GM12878 (cell line): ENCODE data around the gene CISD2. TPM values are rescaled to one million over a fixed set of nuclear protein-coding genes. Genes with fewer than 3 reads are reported as not detected.

Experiments
- ASH2L ChIP-seq: fragments of 300-600, 200-600 bp; sonication (generic); IDR thresholded peaks from 2 replicates; pipeline ENCODE4 v1.6.1; 2017; ENCODE audit warnings: low read depth, mild to moderate bottlenecking, borderline replicate concordance
- ATF3 ChIP-seq: IDR thresholded peaks from 2 replicates; pipeline ENCODE4 v1.6.1; 2011; ENCODE audit warnings: low read depth, mild to moderate bottlenecking, low read length, moderate library complexity, borderline replicate concordance; ENCODE audit errors: extremely low read depth
- BMI1 ChIP-seq: fragments of 450-650 bp; IDR thresholded peaks from 2 replicates; pipeline ENCODE4 v1.6.1; 2016; ENCODE audit warnings: mild to moderate bottlenecking, moderate library complexity, borderline replicate concordance
- CEBPZ ChIP-seq: fragments of 150-350 bp; IDR thresholded peaks from 2 replicates; pipeline ENCODE4 v1.6.1; 2016; ENCODE audit warnings: low read depth, low read length
- GABPA ChIP-seq: IDR thresholded peaks from 2 replicates; pipeline ENCODE4 v1.6.1; 2014; ENCODE audit warnings: antibody characterized with exemption, low read depth, mild to moderate bottlenecking, inconsistent platforms
- GATAD2B ChIP-seq: fragments of 450-650 bp; conservative IDR thresholded peaks from 2 replicates; pipeline ENCODE4 v1.6.1; 2017; ENCODE audit warnings: low read depth, mild to moderate bottlenecking, moderate library complexity
- HCFC1 ChIP-seq: fragments of 150-350 bp; IDR thresholded peaks from 2 replicates; pipeline ENCODE4 v1.6.1; 2014; ENCODE audit warnings: low read length
- IKZF2 ChIP-seq, 2 experiments: fragments of 450-650 bp; IDR thresholded peaks; 2 replicates each; pipeline ENCODE4 v1.6.1; 2017; ENCODE audit warnings: mild to moderate bottlenecking in 2 of 2, moderate library complexity in 2 of 2
- IRF3 ChIP-seq: fragments of 450-650 bp; IDR thresholded peaks from 2 replicates; pipeline ENCODE4 v1.6.1; 2014; ENCODE audit warnings: mild to moderate bottlenecking
- MTA3 ChIP-seq: IDR thresholded peaks from 2 replicates; pipeline ENCODE4 v1.6.1; 2012; ENCODE audit warnings: low read length, inconsistent platforms, borderline replicate concordance
- MXI1 ChIP-seq: fragments of 150-350 bp; IDR thresholded peaks from 2 replicates; pipeline ENCODE4 v1.6.1; 2011; ENCODE audit warnings: low read depth, mild to moderate bottlenecking, inconsistent platforms, low read length, improper control_type of control experiment
- NBN ChIP-seq: fragments of 450-650 bp; IDR thresholded peaks from 2 replicates; pipeline ENCODE4 v1.6.1; 2016
- NFXL1 ChIP-seq: fragments of 450-650 bp; IDR thresholded peaks from 2 replicates; pipeline ENCODE4 v1.6.1; 2017; ENCODE audit warnings: antibody characterized with exemption, mild to moderate bottlenecking, borderline replicate concordance
- POU2F2 ChIP-seq: IDR thresholded peaks from 3 replicates; pipeline ENCODE4 v1.6.1; 2011; ENCODE audit warnings: low read depth, mild to moderate bottlenecking, low read length, borderline replicate concordance
- RB1 ChIP-seq: fragments of 450-650 bp; formaldehyde crosslinking; IDR thresholded peaks from 2 replicates; pipeline ENCODE4 v1.6.1; 2017; ENCODE audit warnings: mild to moderate bottlenecking, borderline replicate concordance
- RCOR1 ChIP-seq: conservative IDR thresholded peaks from 2 replicates; pipeline ENCODE4 v1.6.1; 2012; ENCODE audit warnings: low read depth, low read length, improper control_type of control experiment
- SKIL ChIP-seq: fragments of 450-650 bp; IDR thresholded peaks from 2 replicates; pipeline ENCODE4 v1.6.1; 2017; ENCODE audit warnings: mild to moderate bottlenecking, low read depth, inconsistent platforms; ENCODE audit not compliant: poor library complexity, severe bottlenecking
- SMC3 ChIP-seq: IDR thresholded peaks from 2 replicates; pipeline ENCODE4 v1.6.1; 2011; ENCODE audit warnings: low read length, improper control_type of control experiment, borderline replicate concordance
- SRF ChIP-seq, 2 experiments: IDR thresholded peaks; 2 replicates each; pipeline ENCODE4 v1.6.1; 2011; ENCODE audit warnings: low read depth in 2 of 2, low read length in 2 of 2, mild to moderate bottlenecking in 1 of 2, moderate library complexity in 1 of 2
- ZBTB33 ChIP-seq: fragments of 450-650 bp; IDR thresholded peaks from 2 replicates; pipeline ENCODE4 v1.6.1; 2017; ENCODE audit warnings: mild to moderate bottlenecking
- ZSCAN29 ChIP-seq: fragments of 450-650 bp; IDR thresholded peaks from 2 replicates; pipeline ENCODE4 v1.6.1; 2017; ENCODE audit warnings: mild to moderate bottlenecking, moderate library complexity
- polyA plus RNA-seq, 11 experiments: library from polyadenylated mRNA; depleted of rRNA in 4 of 11; unstranded in 6 of 11; stranded (reverse) in 5 of 11; fragments of >200 nt; fragmentation: Nextera tagmentation in 4 of 11; fragmentation: Illumina TruSeq in 1 of 11; extraction: Ambion mirVana in 4 of 11; extraction: Trizol in 1 of 11; gene quantifications; 1 replicate in 1 of 11; 2 replicates in 10 of 11; pipeline versions ENCODE4 v1.2.1 to v1.2.3, GENCODE V29; 2011 to 2016; ENCODE audit warnings: inconsistent platforms in 2 of 11, missing spikeins in 2 of 11, low read depth in 1 of 11
- total RNA-seq, 4 experiments: library from RNA; depleted of rRNA in 3 of 4; stranded (reverse); fragments of >200 nt in 3 of 4; fragmentation: Illumina TruSeq in 1 of 4; extraction: Trizol in 1 of 4; gene quantifications; 2 replicates each; pipeline versions ENCODE4 v1.2.1 to v1.2.3, GENCODE V29; 2013 to 2021

The CISD2 gene
- total and polyA plus RNA-seq, 10 of the 15 experiments (the other 5 are each of a cell fraction or from before 2014, with no cell fraction given): 29.5 to 132 (median 38.9) TPM

- TF ChIP-seq CEBPZ (no peak), ATF3 (no peak), MTA3 (no peak), RB1 (no peak), IRF3 (no peak), NFXL1 (no peak), SRF (IDR thresholded peaks at IDR 0.05; ENCODE audit: low read depth in 2 of 2, low read length in 2 of 2) (no peak), ASH2L (no peak), HCFC1 (no peak), RCOR1 (no peak), GATAD2B (no peak), SKIL (peak; percentile 54), MXI1 (0 out of 2 replicates have a peak, but pooled peaks have one; percentile 40), ZSCAN29 (no peak), IKZF2 (IDR thresholded peaks at IDR 0.05) (no peak; a peak in 1 of 4 replicates), NBN (no peak), GABPA (peak; percentile 69), POU2F2 (no peak; the same call in 2 of the 3 replicates), ZBTB33 (no peak), SMC3 (no peak), BMI1 (no peak)
These were observed 42.5 kb upstream of the CISD2 start (continued) for GRCh38 chr4:102826105-102826889.
